Measurements from ENCODE around the gene AIG1.
"Not testable (repeated sequence)": the region's sequence is repeated elsewhere in the genome, so short reads cannot be mapped to it uniquely, and the experiment has no call there.

AIG1 gene

DNA sequence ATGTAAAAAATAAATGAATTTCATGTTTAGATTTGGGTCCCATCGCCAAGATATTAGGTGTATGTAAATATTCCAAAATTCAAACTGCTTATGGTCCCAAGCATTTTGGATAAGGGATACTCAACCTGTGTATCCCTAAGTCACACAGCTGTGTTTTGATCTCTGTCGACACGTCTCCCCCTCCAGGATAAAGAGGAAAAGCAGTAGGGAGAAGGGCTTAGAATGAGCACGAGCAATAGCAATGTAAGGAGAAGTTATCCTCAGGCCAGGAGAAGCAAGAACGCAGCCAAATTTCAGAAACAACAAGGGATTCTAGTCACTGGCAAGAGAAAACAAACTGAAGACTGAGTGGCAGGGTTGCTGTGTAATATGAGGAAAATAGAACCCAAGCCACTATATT, 181.2 kb downstream of the AIG1 start:
- H3K9me3 ChIP-seq (replicated peaks; ENCODE audit: low read length): no peaks in the 10 kb centered on the region
- no peaks in the 10 kb centered on the region for H3K27me3 ChIP-seq (ENCODE audit: control insufficient read depth, insufficient read depth, low read length)
- no peak overlapping the region for H3K4me2 ChIP-seq (ENCODE audit: low read length)
- H3K9ac ChIP-seq (ENCODE audit: low read depth, low read length): no peak overlapping the region
- H3K36me3 ChIP-seq (ENCODE audit: insufficient read depth, low read length): no peaks in the 10 kb centered on the region
- H3K4me3 ChIP-seq (ENCODE audit: low read length): no peak overlapping the region
- no peaks in the 10 kb centered on the region for H3K4me1 ChIP-seq (ENCODE audit: control insufficient read depth, insufficient read depth, low read length)

DNA sequence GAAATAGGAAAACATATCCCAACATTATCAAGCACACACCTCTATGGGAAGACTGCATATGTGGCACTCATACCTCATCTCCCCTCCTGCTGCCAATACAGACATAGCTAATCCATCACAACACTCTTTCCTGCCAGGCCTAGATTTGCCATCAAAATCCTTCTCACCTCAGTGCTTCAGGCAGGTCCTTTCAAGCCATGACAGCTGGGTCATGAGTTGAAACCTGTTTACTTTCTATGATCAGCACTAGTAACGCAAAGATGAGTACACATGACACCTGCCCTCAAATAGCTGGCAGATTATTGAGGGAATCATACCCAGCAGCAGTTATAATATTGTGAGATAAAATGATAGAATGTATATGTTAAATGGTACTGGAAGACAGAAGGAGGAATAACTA, 183.1 kb downstream of the AIG1 start:
- H3K27me3 ChIP-seq (ENCODE audit: control insufficient read depth, insufficient read depth, low read length): no peaks in the 10 kb centered on the region
- H3K36me3 ChIP-seq (ENCODE audit: insufficient read depth, low read length): no peaks in the 10 kb centered on the region
- no peaks in the 10 kb centered on the region for H3K9me3 ChIP-seq (replicated peaks; ENCODE audit: low read length)
- no peaks in the 10 kb centered on the region for H3K4me1 ChIP-seq (ENCODE audit: control insufficient read depth, insufficient read depth, low read length)
- H3K4me2 ChIP-seq (ENCODE audit: low read length): no peak overlapping the region
- H3K9ac ChIP-seq (ENCODE audit: low read depth, low read length): no peak overlapping the region
- H3K4me3 ChIP-seq (ENCODE audit: low read length): no peak overlapping the region

DNA sequence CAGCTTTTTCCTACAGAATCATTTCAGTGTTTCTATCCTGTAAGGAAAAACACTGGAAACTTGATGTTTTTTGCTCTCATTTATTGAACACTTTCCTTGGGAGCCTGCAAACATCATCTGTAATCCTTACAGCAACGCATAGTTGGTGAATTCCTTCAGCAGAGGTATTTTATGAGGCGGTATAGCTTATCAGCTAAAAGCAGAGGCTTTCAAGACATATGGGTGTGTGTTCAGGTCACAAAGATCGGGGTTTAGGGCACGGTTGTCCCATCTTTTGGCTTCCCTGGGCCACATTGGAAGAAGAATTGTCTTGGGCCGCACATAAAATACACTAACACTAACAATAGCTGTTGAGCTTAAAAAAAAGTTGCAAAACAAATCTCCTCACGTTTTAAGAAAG, 185.0 kb downstream of the AIG1 start:
- no peaks in the 10 kb centered on the region for H3K4me1 ChIP-seq (ENCODE audit: control insufficient read depth, insufficient read depth, low read length)
- no peaks in the 10 kb centered on the region for H3K9me3 ChIP-seq (replicated peaks; ENCODE audit: low read length)
- no peak overlapping the region for H3K4me2 ChIP-seq (ENCODE audit: low read length)
- H3K4me3 ChIP-seq (ENCODE audit: low read length): no peak overlapping the region
- H3K9ac ChIP-seq (ENCODE audit: low read depth, low read length): no peak overlapping the region
- no peaks in the 10 kb centered on the region for H3K27me3 ChIP-seq (ENCODE audit: control insufficient read depth, insufficient read depth, low read length)
- H3K36me3 ChIP-seq (ENCODE audit: insufficient read depth, low read length): no peaks in the 10 kb centered on the region

DNA sequence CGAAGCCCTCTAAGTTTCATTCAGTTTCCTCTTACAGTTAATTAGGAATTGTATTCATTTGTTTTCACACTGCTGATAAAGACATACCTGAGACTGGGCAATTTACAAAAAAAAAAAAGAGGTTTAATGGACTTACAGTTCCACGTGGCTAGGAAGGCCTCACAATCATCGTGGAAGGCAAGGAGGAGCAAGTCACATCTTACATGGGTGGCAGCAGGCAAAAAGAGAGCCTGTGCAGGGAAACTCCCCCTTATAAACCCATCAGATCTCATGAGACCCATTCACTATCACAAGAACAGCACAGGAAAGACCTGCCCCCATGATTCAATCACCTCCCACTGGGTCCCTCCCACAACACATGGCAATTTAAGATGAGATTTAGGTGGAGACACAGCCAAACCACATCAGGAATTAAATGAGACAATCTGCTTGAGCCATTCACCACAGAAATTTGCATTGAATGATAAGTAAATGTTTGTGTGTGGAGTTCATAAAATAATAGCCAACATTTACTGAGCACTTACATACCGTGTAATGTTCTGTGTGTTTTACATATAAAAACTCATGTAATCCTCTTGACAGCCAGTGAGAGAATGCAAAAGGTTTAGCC, 185.6 kb downstream of the AIG1 start:
- not testable (repeated sequence) for H3K36me3 ChIP-seq (ENCODE audit: insufficient read depth, low read length); H3K27me3 ChIP-seq (ENCODE audit: control insufficient read depth, insufficient read depth, low read length); H3K9me3 ChIP-seq (replicated peaks; ENCODE audit: low read length); H3K9ac ChIP-seq (ENCODE audit: low read depth, low read length); H3K4me3 ChIP-seq (ENCODE audit: low read length); H3K4me2 ChIP-seq (ENCODE audit: low read length); H3K4me1 ChIP-seq (ENCODE audit: control insufficient read depth, insufficient read depth, low read length)

DNA sequence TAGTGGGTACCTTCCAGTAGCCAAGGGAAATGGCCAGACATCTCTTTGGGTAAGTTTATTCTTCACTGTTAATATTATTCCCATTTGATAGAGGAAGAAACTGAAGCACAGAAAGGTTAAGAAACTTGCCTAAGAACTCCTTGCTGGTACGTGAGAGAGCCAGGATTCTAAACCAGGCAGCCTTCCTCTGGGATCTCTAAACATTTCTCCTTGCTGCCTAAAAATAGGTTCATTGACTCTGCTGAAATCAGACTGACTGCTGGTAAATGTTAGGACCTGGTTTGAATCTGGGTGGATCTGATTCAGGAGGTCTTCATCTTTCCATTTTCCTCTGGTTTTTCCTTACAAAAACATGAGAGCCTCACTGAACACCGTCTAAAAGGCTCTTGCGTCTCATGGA, 186.9 kb downstream of the AIG1 start:
- Histone ChIP-seq H3K36me3 (ENCODE audit: insufficient read depth, low read length) (no peaks in the 10 kb centered on the region), H3K9me3 (replicated peaks; ENCODE audit: low read length) (no peaks in the 10 kb centered on the region), H3K27me3 (ENCODE audit: control insufficient read depth, insufficient read depth, low read length) (no peaks in the 10 kb centered on the region), H3K9ac (ENCODE audit: low read depth, low read length) (no peak overlapping the region), H3K4me3 (ENCODE audit: low read length) (no peak overlapping the region), H3K4me2 (ENCODE audit: low read length) (no peak overlapping the region), H3K4me1 (ENCODE audit: control insufficient read depth, insufficient read depth, low read length) (no peaks in the 10 kb centered on the region)

DNA sequence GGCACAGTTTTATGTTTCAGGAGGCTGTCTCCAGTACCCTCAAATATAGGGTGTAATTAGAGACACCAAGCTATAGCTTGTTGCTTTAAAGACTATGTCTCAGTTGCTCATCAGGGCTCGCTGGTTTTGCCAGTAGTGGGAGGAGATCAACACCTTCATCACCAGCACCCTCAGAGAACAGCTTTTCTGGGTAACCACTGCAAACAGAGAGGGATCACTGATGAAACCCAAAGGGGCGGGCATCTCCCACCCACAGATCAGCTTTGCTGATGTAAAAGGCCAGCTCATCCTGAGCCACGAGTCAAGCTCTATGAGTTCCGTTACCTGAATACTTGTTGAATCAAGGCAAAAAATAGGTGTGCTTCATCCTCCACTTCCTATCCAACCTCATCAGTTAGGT, 187.7 kb downstream of the AIG1 start:
- Histone ChIP-seq H3K4me1 (ENCODE audit: control insufficient read depth, insufficient read depth, low read length) (no peaks in the 10 kb centered on the region), H3K9me3 (replicated peaks; ENCODE audit: low read length) (no peaks in the 10 kb centered on the region), H3K27me3 (ENCODE audit: control insufficient read depth, insufficient read depth, low read length) (no peaks in the 10 kb centered on the region), H3K4me2 (ENCODE audit: low read length) (no peak overlapping the region), H3K36me3 (ENCODE audit: insufficient read depth, low read length) (no peaks in the 10 kb centered on the region), H3K9ac (ENCODE audit: low read depth, low read length) (no peak overlapping the region), H3K4me3 (ENCODE audit: low read length) (no peak overlapping the region)

DNA sequence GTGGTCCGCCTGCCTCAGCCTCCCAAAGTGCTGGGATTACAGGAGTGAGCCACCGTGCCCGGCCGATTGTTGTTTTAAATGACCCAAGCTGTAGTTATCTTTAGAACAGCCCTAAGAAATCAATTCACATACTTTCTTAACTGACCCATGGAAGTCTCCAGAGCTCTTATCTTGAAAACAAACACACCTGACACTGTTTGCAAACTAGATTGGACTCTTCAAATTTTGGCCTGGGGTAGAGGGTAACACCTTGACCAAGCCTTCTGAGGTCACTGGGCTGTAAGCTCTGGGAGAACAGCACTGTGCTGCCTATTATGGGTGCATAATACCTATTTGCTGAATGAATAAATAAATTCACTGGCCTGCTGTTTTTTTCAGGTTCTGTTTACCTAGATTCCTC, 190.6 kb downstream of the AIG1 start:
- no peaks in the 10 kb centered on the region for H3K9me3 ChIP-seq (replicated peaks; ENCODE audit: low read length)
- no peaks in the 10 kb centered on the region for H3K36me3 ChIP-seq (ENCODE audit: insufficient read depth, low read length)
- H3K4me3 ChIP-seq (ENCODE audit: low read length): no peak overlapping the region
- no peak overlapping the region for H3K9ac ChIP-seq (ENCODE audit: low read depth, low read length)
- H3K4me1 ChIP-seq (ENCODE audit: control insufficient read depth, insufficient read depth, low read length): no peaks in the 10 kb centered on the region
- no peaks in the 10 kb centered on the region for H3K27me3 ChIP-seq (ENCODE audit: control insufficient read depth, insufficient read depth, low read length)
- no peak overlapping the region for H3K4me2 ChIP-seq (ENCODE audit: low read length)

DNA sequence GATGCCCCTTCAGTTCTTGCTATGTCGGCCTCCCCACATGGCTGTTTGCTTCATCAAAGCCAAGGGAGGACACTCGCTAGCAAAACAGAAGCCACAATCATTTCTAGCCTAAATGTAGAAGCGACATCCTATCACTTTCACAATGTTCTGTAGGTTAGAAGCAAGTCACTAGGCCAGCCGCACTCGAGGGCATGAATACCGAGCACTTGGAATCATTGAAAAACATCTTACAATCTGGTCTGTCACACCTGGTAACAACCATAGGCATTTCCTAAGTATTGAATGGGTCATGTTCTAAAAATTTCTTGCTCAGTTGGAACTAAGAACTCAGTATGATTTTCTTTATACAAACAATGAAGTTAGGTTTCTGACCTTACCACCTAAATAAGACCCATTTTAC, 192.3 kb downstream of the AIG1 start:
- Histone ChIP-seq H3K36me3 (ENCODE audit: insufficient read depth, low read length) (no peaks in the 10 kb centered on the region), H3K27me3 (ENCODE audit: control insufficient read depth, insufficient read depth, low read length) (no peaks in the 10 kb centered on the region), H3K4me1 (ENCODE audit: control insufficient read depth, insufficient read depth, low read length) (no peaks in the 10 kb centered on the region), H3K4me3 (ENCODE audit: low read length) (no peak overlapping the region), H3K9ac (ENCODE audit: low read depth, low read length) (no peak overlapping the region), H3K9me3 (replicated peaks; ENCODE audit: low read length) (no peaks in the 10 kb centered on the region), H3K4me2 (ENCODE audit: low read length) (no peak overlapping the region)

DNA sequence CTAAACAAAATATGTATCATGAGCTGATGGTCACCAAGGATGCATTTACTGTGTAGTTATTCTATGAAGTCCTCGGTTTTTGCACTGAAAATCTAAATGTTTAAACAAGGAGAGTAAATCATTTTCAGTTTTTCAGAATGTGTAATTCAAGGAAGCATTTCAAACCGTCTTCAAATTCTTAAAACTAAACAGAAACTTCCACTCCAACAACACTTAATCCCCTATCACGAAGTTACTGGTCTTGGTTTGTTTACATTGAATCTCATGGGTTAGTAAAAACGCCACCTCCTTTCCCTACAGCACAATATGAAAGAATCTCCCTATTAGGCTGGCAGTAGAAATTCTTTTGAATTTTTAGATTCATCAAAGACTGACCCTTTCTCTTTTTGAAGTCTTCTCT, 192.9 kb downstream of the AIG1 start:
- H3K4me2 ChIP-seq (ENCODE audit: low read length): no peak overlapping the region
- no peak overlapping the region for H3K4me3 ChIP-seq (ENCODE audit: low read length)
- H3K27me3 ChIP-seq (ENCODE audit: control insufficient read depth, insufficient read depth, low read length): no peaks in the 10 kb centered on the region
- H3K36me3 ChIP-seq (ENCODE audit: insufficient read depth, low read length): no peaks in the 10 kb centered on the region
- H3K9me3 ChIP-seq (replicated peaks; ENCODE audit: low read length): no peaks in the 10 kb centered on the region
- no peak overlapping the region for H3K9ac ChIP-seq (ENCODE audit: low read depth, low read length)
- H3K4me1 ChIP-seq (ENCODE audit: control insufficient read depth, insufficient read depth, low read length): no peaks in the 10 kb centered on the region

DNA sequence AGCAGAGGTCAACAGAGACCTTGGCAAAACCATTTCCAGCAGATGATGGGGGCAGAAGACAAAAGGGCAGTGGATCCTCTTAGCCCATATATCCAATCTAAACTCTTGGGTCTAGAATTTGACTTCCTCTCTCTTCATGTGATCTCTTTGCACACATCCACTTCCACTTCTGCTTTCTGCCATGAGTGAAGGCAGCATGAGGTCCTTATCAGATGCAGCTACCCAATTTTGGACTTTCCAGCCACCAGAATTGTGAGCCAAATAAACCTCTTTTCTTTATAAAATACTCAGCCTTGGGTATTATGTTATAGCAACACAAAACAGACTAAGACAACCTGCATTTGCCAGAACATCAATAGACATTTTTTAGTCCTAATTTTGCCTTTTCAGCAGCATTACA, 198.3 kb downstream of the AIG1 start:
- Histone ChIP-seq H3K9ac (ENCODE audit: low read depth, low read length) (no peak overlapping the region), H3K9me3 (replicated peaks; ENCODE audit: low read length) (no peaks in the 10 kb centered on the region), H3K36me3 (ENCODE audit: insufficient read depth, low read length) (no peaks in the 10 kb centered on the region), H3K4me3 (ENCODE audit: low read length) (no peak overlapping the region), H3K27me3 (ENCODE audit: control insufficient read depth, insufficient read depth, low read length) (no peaks in the 10 kb centered on the region), H3K4me1 (ENCODE audit: control insufficient read depth, insufficient read depth, low read length) (no peaks in the 10 kb centered on the region), H3K4me2 (ENCODE audit: low read length) (no peak overlapping the region)

DNA sequence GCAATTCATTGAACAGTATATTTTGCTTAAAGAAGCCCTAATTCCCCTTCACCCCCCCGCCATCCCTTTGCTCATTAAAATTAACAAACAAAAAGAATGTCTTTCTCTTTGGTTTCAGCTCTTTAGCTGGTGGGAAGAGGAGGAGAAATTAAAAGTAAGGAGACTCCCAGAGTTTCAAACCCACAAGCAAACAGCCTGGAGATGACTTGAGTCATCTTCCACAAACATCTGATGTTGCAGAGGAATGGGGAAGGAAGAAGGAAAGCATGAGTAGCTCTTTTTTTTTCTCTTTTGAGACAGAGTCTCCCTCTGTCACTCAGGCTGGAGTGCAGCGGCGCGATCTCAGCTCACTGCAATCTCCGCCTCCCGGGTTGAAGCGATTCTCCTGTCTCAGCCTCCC, 200.2 kb downstream of the AIG1 start:
- H3K9ac ChIP-seq (ENCODE audit: low read depth, low read length): no peak overlapping the region
- no peaks in the 10 kb centered on the region for H3K27me3 ChIP-seq (ENCODE audit: control insufficient read depth, insufficient read depth, low read length)
- H3K9me3 ChIP-seq (replicated peaks; ENCODE audit: low read length): no peaks in the 10 kb centered on the region
- no peaks in the 10 kb centered on the region for H3K36me3 ChIP-seq (ENCODE audit: insufficient read depth, low read length)
- H3K4me2 ChIP-seq (ENCODE audit: low read length): no peak overlapping the region
- H3K4me1 ChIP-seq (ENCODE audit: control insufficient read depth, insufficient read depth, low read length): no peaks in the 10 kb centered on the region
- H3K4me3 ChIP-seq (ENCODE audit: low read length): no peak overlapping the region

DNA sequence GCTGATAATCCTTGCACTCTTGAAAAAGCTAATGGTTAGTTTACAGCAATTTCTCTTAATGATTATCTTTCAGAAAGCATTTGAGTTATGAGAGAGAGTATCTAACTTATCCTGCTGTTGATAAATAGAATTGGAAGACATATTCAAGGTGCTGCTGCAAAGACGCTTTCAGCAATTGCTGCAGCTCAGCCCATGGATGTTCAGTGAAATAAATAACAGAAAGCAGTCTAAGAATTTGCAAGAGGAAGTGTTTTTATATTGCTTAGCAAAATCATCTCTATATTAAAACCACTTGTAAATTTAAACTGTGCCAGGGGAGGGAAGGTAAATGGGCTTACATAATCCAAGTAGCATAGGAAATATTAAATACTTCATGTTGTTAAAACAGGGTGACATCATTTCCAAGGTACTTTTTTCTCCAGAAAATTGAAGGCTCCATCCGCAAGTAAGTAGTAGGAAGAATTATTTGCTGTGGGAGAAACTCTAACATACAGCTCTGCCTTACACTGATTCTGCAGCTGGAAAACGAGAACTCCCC, 201.3 kb downstream of the AIG1 start:
- Histone ChIP-seq H3K9me3 (replicated peaks; ENCODE audit: low read length) (no peaks in the 10 kb centered on the region), H3K4me3 (ENCODE audit: low read length) (no peak overlapping the region), H3K4me1 (ENCODE audit: control insufficient read depth, insufficient read depth, low read length) (no peaks in the 10 kb centered on the region), H3K27me3 (ENCODE audit: control insufficient read depth, insufficient read depth, low read length) (no peaks in the 10 kb centered on the region), H3K9ac (ENCODE audit: low read depth, low read length) (no peak overlapping the region), H3K36me3 (ENCODE audit: insufficient read depth, low read length) (no peaks in the 10 kb centered on the region), H3K4me2 (ENCODE audit: low read length) (no peak overlapping the region)

Data from skeletal muscle satellite cell (primary cell).